Measurements from ENCODE around the gene BHLHE41. TPM values are rescaled to one million over a fixed set of nuclear protein-coding genes. Genes with fewer than 3 reads are reported as not detected.

Gene BHLHE41
- polyA plus RNA-seq, 4 donors, result 0.54 to 9.7 (median 1.0) TPM

GRCh38 chr12:26131936-26132335, 7.1 kb upstream of the BHLHE41 start:
- Histone ChIP-seq H3K4me3 (ENCODE audit: low read depth in 1 of 3, low read length in 3 of 3) (no peak overlapping the region), H3K27ac (ENCODE audit: low read depth in 1 of 3, low read length in 2 of 3) (no peak overlapping the region), H3K27me3 (ENCODE audit: control insufficient read depth in 3 of 3, insufficient read depth in 3 of 3, low read length in 3 of 3) (peaks cover 0 to 16% (median 0%) of the 10 kb centered on the region in 3 donors), H3K36me3 (ENCODE audit: control insufficient read depth in 3 of 3, insufficient read depth in 2 of 3, low read depth in 1 of 3, low read length in 3 of 3) (no peaks in the 10 kb centered on the region), H3K4me1 (ENCODE audit: control insufficient read depth in 3 of 3, insufficient read depth in 2 of 3, low read depth in 1 of 3, low read length in 2 of 3) (peaks cover 0 to 12% (median 6%) of the 10 kb centered on the region in 3 donors), H3K9me3 (ENCODE audit: control insufficient read depth in 2 of 2, insufficient read depth in 1 of 2, low read depth in 1 of 2, low read length in 1 of 2) (no peaks in the 10 kb centered on the region)
- FAIRE-seq, result no peak
- 80 to 84% (median 83%) methylated on average over 1 of the region's 1 CpG for WGBS, 3 donors
- DNase-seq, result no peak

- Histone ChIP-seq H3K4me3 (ENCODE audit: low read depth in 1 of 3, low read length in 3 of 3) (no peak overlapping the region), H3K9me3 (ENCODE audit: control insufficient read depth in 2 of 2, insufficient read depth in 1 of 2, low read depth in 1 of 2, low read length in 1 of 2) (no peaks in the 10 kb centered on the region), H3K4me1 (ENCODE audit: control insufficient read depth in 3 of 3, insufficient read depth in 2 of 3, low read depth in 1 of 3, low read length in 2 of 3) (peaks cover 0 to 13% (median 6%) of the 10 kb centered on the region in 3 donors), H3K36me3 (ENCODE audit: control insufficient read depth in 3 of 3, insufficient read depth in 2 of 3, low read depth in 1 of 3, low read length in 3 of 3) (no peaks in the 10 kb centered on the region), H3K27ac (ENCODE audit: low read depth in 1 of 3, low read length in 2 of 3) (no peak overlapping the region), H3K27me3 (ENCODE audit: control insufficient read depth in 3 of 3, insufficient read depth in 3 of 3, low read length in 3 of 3) (peaks cover 0 to 18% (median 0%) of the 10 kb centered on the region in 3 donors)
- WGBS, 3 donors, result 57 to 71% (median 58%) methylated on average over 3 of the region's 3 CpGs
- DNase-seq (no peak), FAIRE-seq (no peak)
Observed at GRCh38 chr12:26130728-26131127, 5.9 kb upstream of the BHLHE41 start.

GRCh38 chr12:26128168-26128567, 3.3 kb upstream of the BHLHE41 start:
- Histone ChIP-seq H3K9me3 (ENCODE audit: control insufficient read depth in 2 of 2, insufficient read depth in 1 of 2, low read depth in 1 of 2, low read length in 1 of 2) (no peaks in the 10 kb centered on the region), H3K4me3 (ENCODE audit: low read depth in 1 of 3, low read length in 3 of 3) (no peak overlapping the region), H3K27me3 (ENCODE audit: control insufficient read depth in 3 of 3, insufficient read depth in 3 of 3, low read length in 3 of 3) (peaks cover 0 to 33% (median 0%) of the 10 kb centered on the region in 3 donors), H3K27ac (ENCODE audit: low read depth in 1 of 3, low read length in 2 of 3) (no peak overlapping the region), H3K4me1 (ENCODE audit: control insufficient read depth in 3 of 3, insufficient read depth in 2 of 3, low read depth in 1 of 3, low read length in 2 of 3) (peaks cover 0 to 13% (median under 1%) of the 10 kb centered on the region in 3 donors), H3K36me3 (ENCODE audit: control insufficient read depth in 3 of 3, insufficient read depth in 2 of 3, low read depth in 1 of 3, low read length in 3 of 3) (no peaks in the 10 kb centered on the region)
- no peak for FAIRE-seq
- no peak for DNase-seq

- 77 to 86% (median 84%) methylated on average over 2 of the region's 2 CpGs for WGBS, 3 donors
- no peaks in the 10 kb centered on the region for H3K9me3 ChIP-seq (ENCODE audit: control insufficient read depth in 2 of 2, insufficient read depth in 1 of 2, low read depth in 1 of 2, low read length in 1 of 2)
- no peak for DNase-seq
- peaks cover 0 to 38% (median 0%) of the 10 kb centered on the region in 3 donors for H3K27me3 ChIP-seq (ENCODE audit: control insufficient read depth in 3 of 3, insufficient read depth in 3 of 3, low read length in 3 of 3)
- H3K27ac ChIP-seq (ENCODE audit: low read depth in 1 of 3, low read length in 2 of 3), result no peak overlapping the region
- no peaks in the 10 kb centered on the region for H3K36me3 ChIP-seq (ENCODE audit: control insufficient read depth in 3 of 3, insufficient read depth in 2 of 3, low read depth in 1 of 3, low read length in 3 of 3)
- H3K4me1 ChIP-seq (ENCODE audit: control insufficient read depth in 3 of 3, insufficient read depth in 2 of 3, low read depth in 1 of 3, low read length in 2 of 3), result peaks cover 0 to 13% (median 3%) of the 10 kb centered on the region in 3 donors
- no peak overlapping the region for H3K4me3 ChIP-seq (ENCODE audit: low read depth in 1 of 3, low read length in 3 of 3)
- FAIRE-seq, result no peak
Observed at GRCh38 chr12:26127404-26127803, 2.6 kb upstream of the BHLHE41 start.

GRCh38 chr12:26126340-26127284, 1.8 kb upstream of the BHLHE41 start:
- 4 to 6% (median 5%) methylated on average over 60 of the region's 60 CpGs for WGBS, 3 donors
- DNase-seq (peak; percentile 87 to 93), FAIRE-seq (no peak)
- H3K27me3 ChIP-seq (ENCODE audit: control insufficient read depth in 3 of 3, insufficient read depth in 3 of 3, low read length in 3 of 3), result peaks cover 0 to 39% (median 0%) of the 10 kb centered on the region in 3 donors
- peak overlapping the region; percentile 46 to 60 (median 59) for H3K4me3 ChIP-seq (ENCODE audit: low read depth in 1 of 3, low read length in 3 of 3)
- H3K27ac ChIP-seq (ENCODE audit: low read depth in 1 of 3, low read length in 2 of 3), result peak overlapping the region; percentile 71 to 95 (median 74)
- no peaks in the 10 kb centered on the region for H3K36me3 ChIP-seq (ENCODE audit: control insufficient read depth in 3 of 3, insufficient read depth in 2 of 3, low read depth in 1 of 3, low read length in 3 of 3)
- no peaks in the 10 kb centered on the region for H3K9me3 ChIP-seq (ENCODE audit: control insufficient read depth in 2 of 2, insufficient read depth in 1 of 2, low read depth in 1 of 2, low read length in 1 of 2)
- peaks cover 0 to 15% (median 9%) of the 10 kb centered on the region in 3 donors for H3K4me1 ChIP-seq (ENCODE audit: control insufficient read depth in 3 of 3, insufficient read depth in 2 of 3, low read depth in 1 of 3, low read length in 2 of 3)

GRCh38 chr12:26125400-26126339, 833 bp upstream of the BHLHE41 start:
- Histone ChIP-seq H3K9me3 (ENCODE audit: control insufficient read depth in 2 of 2, insufficient read depth in 1 of 2, low read depth in 1 of 2, low read length in 1 of 2) (no peaks in the 10 kb centered on the region), H3K4me3 (ENCODE audit: low read depth in 1 of 3, low read length in 3 of 3) (peak overlapping the region; percentile 46 to 60 (median 59)), H3K4me1 (ENCODE audit: control insufficient read depth in 3 of 3, insufficient read depth in 2 of 3, low read depth in 1 of 3, low read length in 2 of 3) (peaks cover 0 to 17% (median 9%) of the 10 kb centered on the region in 3 donors), H3K27ac (ENCODE audit: low read depth in 1 of 3, low read length in 2 of 3) (peak overlapping the region; percentile 71 to 95 (median 74)), H3K36me3 (ENCODE audit: control insufficient read depth in 3 of 3, insufficient read depth in 2 of 3, low read depth in 1 of 3, low read length in 3 of 3) (no peaks in the 10 kb centered on the region), H3K27me3 (ENCODE audit: control insufficient read depth in 3 of 3, insufficient read depth in 3 of 3, low read length in 3 of 3) (peaks cover 0 to 42% (median 0%) of the 10 kb centered on the region in 3 donors)
- 0 to 1% (median 1%) methylated on average over 64 to 66 of the region's 66 CpGs for WGBS, 3 donors
- FAIRE-seq, result no peak
- peak; percentile 86 to 92 for DNase-seq

- peaks cover 0 to 21% (median 9%) of the 10 kb centered on the region in 3 donors for H3K4me1 ChIP-seq (ENCODE audit: control insufficient read depth in 3 of 3, insufficient read depth in 2 of 3, low read depth in 1 of 3, low read length in 2 of 3)
- H3K27me3 ChIP-seq (ENCODE audit: control insufficient read depth in 3 of 3, insufficient read depth in 3 of 3, low read length in 3 of 3), result peaks cover 0 to 35% (median 0%) of the 10 kb centered on the region in 3 donors
- peak overlapping the region in 2 of 3 donors; percentile 60 to 69 for H3K4me3 ChIP-seq (ENCODE audit: low read depth in 1 of 3, low read length in 3 of 3)
- whole genome bisulfite sequencing, 3 donors, result 22 to 28% (median 28%) methylated on average over 8 of the region's 8 CpGs
- H3K27ac ChIP-seq (ENCODE audit: low read depth in 1 of 3, low read length in 2 of 3), result peak overlapping the region in 2 of 3 donors; percentile 60 to 83
- no peaks in the 10 kb centered on the region for H3K36me3 ChIP-seq (ENCODE audit: control insufficient read depth in 3 of 3, insufficient read depth in 2 of 3, low read depth in 1 of 3, low read length in 3 of 3)
- no peaks in the 10 kb centered on the region for H3K9me3 ChIP-seq (ENCODE audit: control insufficient read depth in 2 of 2, insufficient read depth in 1 of 2, low read depth in 1 of 2, low read length in 1 of 2)
- DNase-seq (no peak), FAIRE-seq (no peak)
Observed at GRCh38 chr12:26123482-26123980, 1.3 kb downstream of the BHLHE41 start.

Measured in small intestine (tissue), 7 donors.